ENCODE measurements around the gene SPOPL.

The SPOPL gene

GRCh38 chr2:138492160-138492559, 9.4 kb upstream of the SPOPL start:
- peak overlapping the region in 1 of 21 experiments; percentile 15 for H3K27ac ChIP-seq
- no peak overlapping the region for H3K4me3 ChIP-seq

- Histone ChIP-seq H3K27ac (peak overlapping the region in 1 of 21 experiments; percentile 36), H3K4me3 (no peak overlapping the region)
These were observed 8.2 kb upstream of the SPOPL start for GRCh38 chr2:138493334-138493733.

DNA sequence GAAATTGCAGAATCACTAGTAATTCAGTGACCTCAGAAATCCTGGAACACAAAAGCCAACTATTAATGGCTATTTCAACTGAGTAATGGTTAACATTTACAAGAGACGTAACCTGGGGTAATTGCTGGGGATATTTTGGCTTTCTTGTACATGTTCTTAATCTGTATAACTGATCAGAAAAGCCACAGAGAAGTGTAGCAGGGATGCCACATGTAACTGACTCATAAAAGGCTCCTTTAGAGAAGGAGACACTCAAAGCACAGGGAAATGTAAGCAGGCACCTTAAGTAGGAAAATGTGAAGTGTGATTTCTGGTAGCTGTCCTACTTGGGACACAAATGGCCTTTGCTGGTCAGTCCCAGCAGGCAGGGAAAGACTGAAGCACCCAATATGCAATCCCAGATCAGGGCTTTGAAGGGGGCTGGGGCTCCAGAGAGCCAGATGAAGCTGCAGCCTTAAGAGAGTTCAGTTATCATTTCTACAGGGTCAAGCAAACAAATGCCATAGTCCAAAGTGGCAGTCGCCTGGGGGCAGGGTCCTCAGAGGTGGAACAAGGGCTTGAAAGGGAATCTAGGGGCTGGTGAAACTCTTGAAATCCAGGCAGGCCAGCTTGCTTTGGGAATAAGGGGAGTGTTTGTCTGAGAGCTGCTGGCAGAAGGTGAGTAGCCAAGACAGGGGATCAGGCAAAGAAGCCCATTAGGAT, 7.2 kb upstream of the SPOPL start:
- Histone ChIP-seq H3K4me3 (no peak overlapping the region), H3K27ac (no peak overlapping the region)

DNA sequence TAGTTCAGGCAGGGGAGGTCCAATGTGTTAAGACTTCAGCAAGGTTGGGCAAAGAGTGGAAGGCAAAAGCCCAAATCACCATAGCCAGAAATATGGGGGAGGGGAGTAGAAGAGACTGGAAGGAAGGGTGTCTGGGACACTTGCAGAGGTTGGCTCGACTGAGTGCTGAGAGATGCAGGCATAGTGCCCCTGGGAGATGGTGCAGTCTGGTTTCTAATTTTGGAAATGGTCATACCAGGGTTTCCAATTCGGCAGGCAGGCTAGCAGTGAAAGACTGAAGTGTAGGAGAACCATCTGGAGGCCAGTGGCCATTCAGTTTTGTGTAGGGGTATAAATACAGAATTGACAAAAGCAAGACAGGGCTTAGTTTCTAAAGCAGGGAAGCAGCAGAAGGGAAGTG, 6.2 kb upstream of the SPOPL start:
- H3K27ac ChIP-seq: no peak overlapping the region
- H3K4me3 ChIP-seq: no peak overlapping the region

- Histone ChIP-seq H3K27ac (no peak overlapping the region), H3K4me3 (no peak overlapping the region)
These were observed 5.4 kb upstream of the SPOPL start for GRCh38 chr2:138496096-138496651.

DNA sequence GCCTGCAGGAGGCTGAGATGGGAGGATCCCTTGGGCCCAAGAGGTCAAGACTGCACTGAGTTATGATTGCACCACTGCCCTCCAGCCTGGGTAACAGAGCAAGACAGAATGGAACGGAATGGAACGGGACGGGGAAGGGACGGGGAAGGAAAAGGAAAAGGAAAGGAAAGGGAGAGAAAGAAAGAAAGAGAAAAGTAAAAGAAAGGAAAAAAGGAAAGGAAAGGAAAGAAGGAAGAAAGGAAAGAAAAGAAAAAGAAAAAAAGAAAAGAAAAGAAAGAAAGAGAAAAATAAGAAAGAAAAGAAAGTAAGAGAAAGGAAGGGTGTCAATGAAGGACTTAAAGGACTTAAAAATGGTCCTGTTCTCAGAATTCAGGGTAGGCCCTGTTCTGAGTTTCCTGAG, 4.3 kb upstream of the SPOPL start:
- no peak overlapping the region for H3K27ac ChIP-seq
- no peak overlapping the region for H3K4me3 ChIP-seq

DNA sequence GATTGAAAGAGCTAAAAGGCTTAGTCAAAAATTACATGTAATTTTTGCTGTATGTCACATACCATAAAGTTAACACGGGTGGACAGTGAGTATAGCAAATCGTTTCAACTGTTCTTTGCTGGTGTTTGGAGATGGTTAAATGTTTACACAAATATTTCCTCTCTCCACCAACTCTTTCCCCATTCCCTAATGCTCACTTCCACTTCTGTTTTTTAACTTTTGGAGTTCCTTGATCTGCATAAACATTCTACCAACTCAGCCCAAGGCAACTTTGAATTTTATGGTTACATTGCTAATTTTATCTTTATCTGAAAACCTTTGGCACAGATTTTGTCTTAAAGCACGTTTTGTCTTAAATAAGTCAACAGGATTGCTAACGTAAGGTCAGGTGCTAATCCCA, 1.9 kb upstream of the SPOPL start:
- H3K27ac ChIP-seq: no peak overlapping the region
- no peak overlapping the region for H3K4me3 ChIP-seq

DNA sequence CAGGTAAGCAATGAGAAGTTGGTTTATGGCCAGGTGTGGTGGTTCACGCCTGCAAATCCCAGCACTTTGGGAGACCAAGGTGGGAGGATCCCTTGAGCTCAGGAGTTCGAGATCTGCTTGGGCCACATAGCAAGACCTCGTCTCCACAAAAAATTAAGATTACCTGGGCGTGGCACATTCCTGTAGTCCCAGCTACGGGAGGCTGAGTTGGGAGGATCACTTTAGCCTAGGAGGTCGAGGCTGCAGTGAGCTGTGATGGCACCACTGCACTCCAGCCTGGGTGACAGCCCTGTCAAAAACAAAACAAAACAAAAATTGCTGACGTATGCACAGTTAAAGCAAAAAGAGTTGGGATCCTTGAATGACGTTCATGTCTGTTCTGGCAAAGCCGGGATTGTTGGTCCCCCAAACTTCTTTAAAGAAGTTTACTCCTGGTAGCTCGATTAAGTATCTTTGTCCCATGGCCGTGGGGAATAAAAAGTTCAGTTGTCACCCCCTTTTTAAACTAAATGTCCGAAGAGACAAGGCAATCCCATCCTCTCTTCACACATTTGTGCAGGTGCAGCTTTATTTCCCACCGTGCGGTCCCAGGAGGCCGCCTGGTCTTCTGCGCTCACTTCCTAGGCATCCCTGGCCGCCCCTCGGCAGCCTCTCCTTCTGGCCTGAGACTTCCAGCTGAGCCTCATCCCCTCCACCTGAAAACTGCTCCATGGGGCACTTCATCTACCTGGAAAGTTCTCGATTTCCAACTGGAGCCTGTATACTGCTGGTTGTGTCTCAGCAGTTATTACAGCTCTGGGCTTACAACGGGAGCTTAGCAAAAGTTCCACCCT, 762 bp upstream of the SPOPL start:
- Histone ChIP-seq H3K4me3 (peak overlapping the region; percentile 59 to 97 (median 90)), H3K27ac (peak overlapping the region; percentile 80 to 98 (median 94))

DNA sequence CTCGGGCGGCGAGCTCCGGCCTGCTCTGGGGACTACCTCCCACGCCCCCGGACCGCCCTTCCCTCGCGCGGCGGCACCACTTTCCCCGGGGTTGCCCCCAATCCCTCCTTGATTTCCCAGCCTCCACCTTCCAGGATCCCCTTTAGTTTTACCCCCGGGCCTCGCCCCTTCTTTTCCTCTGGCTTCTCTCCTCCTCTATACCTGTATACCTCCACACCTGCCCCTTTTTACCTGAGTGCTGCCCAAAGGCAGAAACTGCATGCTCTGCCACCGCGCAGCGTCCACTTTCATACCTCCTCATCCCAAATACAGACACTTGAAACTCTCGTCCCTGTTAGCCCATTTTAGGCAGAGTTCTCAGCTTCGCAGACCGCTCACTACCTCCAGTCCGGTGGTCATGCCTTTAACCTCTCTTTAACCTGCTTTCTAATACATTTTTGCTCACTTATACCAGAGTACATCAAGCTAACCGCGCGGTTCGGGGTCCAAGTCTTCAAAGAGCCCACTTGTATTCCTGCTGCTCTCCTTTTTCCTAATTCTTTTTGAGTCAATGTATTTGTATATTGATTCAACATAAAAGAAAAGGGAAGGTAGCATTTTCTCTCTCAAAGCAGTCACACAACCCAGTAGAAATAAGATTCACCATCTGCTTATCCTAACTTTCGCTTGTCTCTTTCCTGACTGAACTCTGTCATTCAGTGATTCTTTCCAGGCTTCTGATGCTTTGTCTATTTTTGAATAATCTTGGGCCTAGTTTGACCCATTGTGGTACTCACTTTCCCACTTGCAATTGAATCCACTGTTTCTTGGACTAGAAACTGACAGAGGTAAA, 901 bp downstream of the SPOPL start:
- H3K27ac ChIP-seq: peak overlapping the region; percentile 80 to 98 (median 94)

DNA sequence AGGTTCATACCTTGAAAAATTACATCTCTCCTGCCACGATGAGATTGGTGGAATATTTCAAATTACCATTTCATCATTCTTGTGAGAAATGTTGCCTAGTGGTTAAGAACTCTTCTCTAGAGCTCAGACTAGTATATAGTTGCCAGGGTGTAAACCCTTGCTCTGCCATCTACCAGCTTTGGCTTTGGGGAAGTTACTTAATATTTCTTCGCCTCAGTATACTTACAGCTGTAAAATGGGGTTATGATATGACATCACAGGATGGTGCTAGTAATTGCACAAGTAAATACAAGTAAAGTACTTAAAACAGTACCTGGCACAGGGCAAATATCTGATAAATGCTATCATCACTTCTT, 1.5 kb downstream of the SPOPL start:
- peak overlapping the region in 18 of 21 experiments; percentile 8 to 98 (median 94) for H3K27ac ChIP-seq

More for the DNA sequence above, 901 bp downstream of the SPOPL start:
- H3K4me3 ChIP-seq: peak overlapping the region; percentile 59 to 97 (median 90)

GRCh38 chr2:138503652-138504051, 2.1 kb downstream of the SPOPL start:
- peak overlapping the region in 13 of 21 experiments; percentile 8 to 96 (median 59) for H3K27ac ChIP-seq
- H3K4me3 ChIP-seq: peak overlapping the region in 6 of 7 experiments; percentile 78 to 97 (median 90)

More for the DNA sequence above, 1.5 kb downstream of the SPOPL start:
- peak overlapping the region; percentile 59 to 97 (median 90) for H3K4me3 ChIP-seq

DNA sequence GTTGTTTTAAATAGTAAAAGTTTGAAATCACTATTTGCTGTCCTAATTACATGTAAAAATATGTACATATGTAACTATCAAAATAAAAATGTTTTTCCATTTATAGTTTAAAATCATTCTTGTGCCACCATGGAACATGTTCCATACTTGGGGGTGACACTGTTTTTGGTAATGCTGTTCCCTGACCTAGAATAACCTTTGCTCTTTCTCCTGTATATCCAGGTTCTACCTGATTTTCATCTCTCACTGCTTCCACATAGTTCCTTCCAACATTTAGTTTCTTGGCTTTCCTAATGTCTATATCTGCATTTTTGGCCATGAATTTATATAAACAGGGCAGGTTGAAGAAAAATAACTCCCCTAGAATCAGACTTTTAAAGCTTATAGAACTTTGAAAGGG, 2.5 kb downstream of the SPOPL start:
- Histone ChIP-seq H3K27ac (peak overlapping the region in 13 of 21 experiments; percentile 8 to 96 (median 53)), H3K4me3 (peak overlapping the region in 3 of 7 experiments; percentile 90 to 97 (median 90))

DNA sequence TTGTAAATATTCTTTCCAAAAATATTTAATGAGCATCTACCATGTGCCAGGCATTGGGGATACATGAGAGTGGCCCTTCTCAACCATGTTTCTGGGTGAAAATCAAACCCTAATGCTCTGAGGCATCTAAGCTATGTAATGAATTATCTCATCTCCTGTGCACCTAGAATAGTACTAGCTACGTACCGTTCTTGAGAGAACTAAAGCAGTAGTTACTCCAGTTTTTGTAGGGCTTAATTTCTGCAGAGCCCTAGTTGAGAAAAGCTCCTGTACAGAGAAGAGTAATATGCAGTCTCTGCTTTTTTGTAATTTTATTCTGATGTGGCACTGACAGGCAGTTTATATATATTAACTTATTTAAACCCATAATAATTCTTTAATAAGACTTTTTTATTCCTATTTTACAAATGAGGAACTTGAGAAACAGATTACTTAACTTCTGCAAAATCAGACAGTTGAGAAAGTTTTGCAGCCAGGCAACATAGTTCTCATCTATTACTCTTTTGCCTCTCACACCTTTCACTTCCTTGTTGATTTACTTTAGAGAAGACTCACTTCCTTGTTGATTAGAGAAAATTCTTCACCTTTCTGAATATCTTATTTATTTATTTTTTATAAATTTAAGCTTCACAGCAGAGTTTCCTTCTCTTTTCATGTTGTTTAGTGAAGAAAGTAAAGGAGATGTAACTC, 3.1 kb downstream of the SPOPL start:
- Histone ChIP-seq H3K4me3 (peak overlapping the region in 1 of 7 experiments; percentile 90), H3K27ac (peak overlapping the region in 10 of 21 experiments; percentile 22 to 96 (median 48))

GRCh38 chr2:138507267-138507666, 5.7 kb downstream of the SPOPL start:
- Histone ChIP-seq H3K4me3 (no peak overlapping the region), H3K27ac (no peak overlapping the region)

- H3K27ac ChIP-seq: no peak overlapping the region
- H3K4me3 ChIP-seq: no peak overlapping the region
These were observed 8.7 kb downstream of the SPOPL start for GRCh38 chr2:138510319-138510718.

- H3K27ac ChIP-seq: no peak overlapping the region
- no peak overlapping the region for H3K4me3 ChIP-seq
These were observed 11.1 kb downstream of the SPOPL start for GRCh38 chr2:138512672-138513071.

DNA sequence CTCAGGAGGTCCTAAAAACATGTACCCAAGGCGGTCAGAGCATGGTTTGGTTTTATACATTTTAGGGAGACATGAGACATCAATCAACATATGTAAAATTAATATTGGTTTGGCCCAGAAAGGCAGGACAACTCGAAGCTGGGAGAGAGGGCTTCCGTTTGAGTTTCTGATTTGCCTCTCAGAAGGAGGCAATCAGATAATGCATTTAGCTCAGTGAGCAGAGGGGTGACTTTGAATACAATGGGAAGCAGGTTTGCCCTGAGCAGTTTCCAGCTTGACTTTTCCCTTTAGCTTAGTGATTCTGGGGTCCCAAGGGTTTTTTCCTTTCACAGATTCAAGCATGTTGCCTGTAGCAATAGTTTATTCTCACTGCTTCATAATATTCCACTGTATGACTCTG, 12.6 kb downstream of the SPOPL start:
- H3K27ac ChIP-seq: no peak overlapping the region
- H3K4me3 ChIP-seq: no peak overlapping the region

GRCh38 chr2:138515092-138515491, 13.5 kb downstream of the SPOPL start:
- Histone ChIP-seq H3K27ac (no peak overlapping the region), H3K4me3 (no peak overlapping the region)

DNA sequence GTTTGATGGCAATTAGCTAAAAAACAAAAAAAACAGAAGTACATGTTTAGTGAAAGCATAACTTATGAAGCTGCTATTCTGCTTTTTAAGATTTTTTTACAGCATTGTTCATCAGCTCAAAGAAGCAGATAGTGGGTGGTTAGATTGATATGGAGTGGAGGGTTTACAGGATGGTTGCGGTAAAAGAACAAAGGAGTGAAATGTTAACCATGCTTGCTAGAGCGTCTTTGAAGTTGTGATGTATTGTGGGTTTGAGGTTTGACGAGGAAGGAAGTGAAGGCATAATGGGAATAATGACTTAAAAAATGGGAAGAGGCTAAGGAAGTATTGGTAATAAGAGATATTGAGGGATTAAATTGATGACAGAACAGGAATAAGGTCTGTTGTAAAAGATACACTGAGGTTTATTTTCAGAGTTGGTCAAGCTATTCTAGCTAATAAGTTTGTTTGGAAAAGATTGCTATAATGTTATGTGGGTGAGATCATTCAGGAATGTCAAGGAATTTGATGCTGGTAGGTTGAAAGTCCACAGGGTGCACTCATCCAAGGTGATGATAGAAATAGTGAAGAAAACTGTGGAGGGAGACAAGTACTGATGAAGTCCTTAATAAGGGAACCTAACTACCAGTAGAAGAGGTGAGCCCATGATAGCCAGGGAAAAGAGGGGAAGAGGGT, 14.6 kb downstream of the SPOPL start:
- Histone ChIP-seq H3K27ac (no peak overlapping the region), H3K4me3 (no peak overlapping the region)
